GM18867 (cell line): ENCODE results near the gene TBC1D2B.
"Not testable (repeated sequence)": the region's sequence is repeated elsewhere in the genome, so short reads cannot be mapped to it uniquely, and the experiment has no call there.

Experiments
- ATAC-seq: cut with Tn5 transposase; IDR thresholded peaks from one replicate; pipeline ENCODE4 v1.9.1; 2021; ENCODE audit warnings: mild to moderate bottlenecking, moderate library complexity; ENCODE audit not compliant: unreplicated experiment

Gene TBC1D2B

DNA sequence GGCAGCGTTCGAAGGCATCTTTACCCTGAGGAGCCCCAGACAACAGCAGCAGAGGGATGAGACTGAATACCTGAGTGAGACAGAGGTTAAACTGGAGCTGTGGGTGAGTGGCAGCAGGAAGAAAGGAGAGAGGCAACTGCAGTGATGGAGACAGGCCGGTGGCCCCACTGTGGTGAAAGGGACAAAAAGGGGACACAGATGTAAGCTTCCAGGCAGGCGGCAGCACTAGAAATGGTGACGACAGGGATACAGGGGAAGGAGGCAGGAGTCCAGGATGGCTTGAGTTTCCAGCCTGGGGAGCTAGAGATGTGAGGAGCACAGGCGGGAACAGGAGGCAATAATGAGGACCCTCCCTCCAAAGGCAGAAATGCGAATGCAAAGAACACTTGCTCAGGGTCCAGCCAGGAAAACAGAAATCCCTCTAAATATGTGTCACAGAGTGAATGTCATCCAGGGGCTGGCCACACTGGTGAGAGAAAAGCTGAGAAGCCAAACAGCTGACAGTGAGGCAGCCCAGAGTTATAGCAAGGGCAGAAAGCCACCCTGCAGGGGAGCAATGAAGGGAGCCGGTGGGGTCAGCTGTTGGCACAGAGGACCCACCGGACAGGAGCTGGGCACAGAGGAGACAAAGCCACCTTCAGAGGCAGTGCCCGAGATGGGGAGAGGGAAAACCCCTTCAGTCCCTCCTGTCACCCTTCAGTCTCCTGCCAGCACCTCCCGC lies 70.1 kb downstream of the TBC1D2B start:
- ATAC-seq = no peak

DNA sequence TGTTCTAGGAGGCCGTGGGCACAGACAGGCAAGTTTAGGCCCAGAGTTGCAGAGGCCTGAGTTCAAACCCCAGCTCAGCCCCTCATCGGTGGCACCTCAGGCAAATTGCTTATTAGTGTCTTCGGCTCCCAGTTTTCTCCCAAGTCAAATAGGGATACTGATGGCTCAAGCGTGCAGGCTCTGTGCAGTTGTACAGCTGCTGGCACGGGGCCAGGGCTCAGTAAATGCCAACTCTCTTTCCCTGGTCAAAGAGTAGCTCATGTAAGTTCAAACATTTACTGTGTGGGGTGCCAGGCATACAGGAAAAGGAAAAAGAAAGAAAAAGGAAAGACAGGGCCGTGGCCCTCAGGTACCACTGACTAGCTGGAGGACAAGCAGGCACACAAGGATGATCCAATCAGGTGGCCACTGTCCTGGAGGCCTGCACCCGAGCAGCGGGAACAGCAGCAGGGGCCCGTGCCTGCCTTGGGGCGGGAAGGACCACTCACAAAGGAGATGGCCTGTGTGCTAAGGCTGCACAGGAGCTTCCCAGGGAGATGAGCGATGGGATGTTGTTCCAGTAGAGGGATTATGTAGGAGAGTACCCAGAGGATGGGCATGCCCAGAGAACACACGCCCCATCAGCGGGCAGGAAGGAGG lies 70.8 kb downstream of the TBC1D2B start:
- ATAC-seq = no peak

DNA sequence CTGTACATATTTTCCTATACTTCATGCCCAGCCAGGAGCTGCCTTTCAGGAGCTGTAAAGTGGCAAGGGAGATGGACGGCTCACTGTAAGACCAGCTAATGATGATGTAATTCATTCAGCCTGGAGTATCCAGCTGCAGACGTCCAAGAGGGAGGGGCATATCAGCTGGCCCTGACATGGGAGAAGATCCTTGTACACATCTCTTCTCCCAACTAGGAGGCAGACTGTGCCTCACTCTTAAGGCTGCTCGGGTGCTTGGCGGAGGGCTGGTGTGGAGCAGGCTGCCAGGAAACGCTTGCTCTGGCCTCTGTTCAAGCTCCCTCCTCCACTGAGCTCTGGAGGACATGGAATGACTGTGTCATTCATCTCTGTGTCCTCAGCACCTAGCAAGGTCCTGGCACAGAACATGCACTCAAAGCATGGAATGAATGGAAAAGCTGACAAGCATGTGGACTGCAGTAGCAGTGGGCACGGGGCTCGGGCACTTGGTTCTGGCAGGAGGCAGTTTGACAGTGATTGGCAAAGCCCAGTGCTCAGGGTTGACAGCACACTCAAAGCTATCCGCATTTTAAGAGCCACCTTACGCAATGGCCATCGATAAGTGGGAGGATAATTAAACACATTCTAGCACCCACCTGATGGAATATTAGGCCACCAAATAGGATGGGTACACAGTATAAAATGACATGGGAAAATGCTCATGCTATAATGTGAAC lies 72.4 kb downstream of the TBC1D2B start:
- no peak for ATAC-seq

DNA sequence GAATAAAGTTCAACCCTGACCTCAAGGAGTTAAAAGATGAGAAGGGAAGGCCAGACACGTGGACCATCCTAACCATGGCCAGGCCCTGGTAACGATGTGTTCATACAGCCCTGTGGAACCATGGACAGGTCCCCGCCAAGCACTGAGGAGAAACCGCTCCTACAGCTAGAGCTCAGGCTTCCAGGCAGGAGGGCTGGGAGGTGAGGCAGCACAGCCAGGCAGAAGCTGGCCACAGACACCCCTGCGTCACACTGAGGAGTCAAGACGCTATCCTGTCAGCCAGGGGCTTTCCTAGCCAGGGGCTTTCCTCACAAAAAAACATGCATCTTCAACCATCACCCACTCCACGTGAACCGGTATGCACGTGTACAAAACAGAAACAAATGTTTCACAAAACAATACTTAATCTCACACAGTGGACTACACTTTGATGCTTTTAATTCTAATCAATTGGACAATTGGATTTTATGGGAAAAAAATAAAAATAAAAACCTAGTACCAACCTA lies 73.2 kb downstream of the TBC1D2B start:
- ATAC-seq = no peak

DNA sequence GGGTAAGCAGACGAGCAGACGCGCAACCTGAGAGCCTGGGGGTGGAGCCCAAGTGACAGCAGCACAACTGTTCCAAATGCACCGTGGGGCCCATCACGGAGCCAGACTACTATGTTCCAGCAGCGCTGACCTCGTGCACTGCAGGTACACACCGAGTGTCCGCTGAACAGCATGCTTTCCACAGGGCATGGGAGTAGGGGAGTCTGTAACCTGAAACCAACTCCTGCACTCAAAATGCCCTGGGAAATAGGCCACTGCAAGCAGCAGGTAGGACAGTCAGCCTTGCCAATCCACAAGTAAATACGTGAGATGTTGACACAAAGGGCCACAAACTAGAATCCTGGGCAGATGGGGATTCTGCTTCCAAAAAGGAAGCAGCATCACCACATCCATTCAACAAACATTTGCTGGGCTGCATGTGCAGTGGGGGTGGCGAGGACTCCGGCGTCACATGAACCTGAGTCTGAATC lies 73.9 kb downstream of the TBC1D2B start:
- no peak for ATAC-seq

DNA sequence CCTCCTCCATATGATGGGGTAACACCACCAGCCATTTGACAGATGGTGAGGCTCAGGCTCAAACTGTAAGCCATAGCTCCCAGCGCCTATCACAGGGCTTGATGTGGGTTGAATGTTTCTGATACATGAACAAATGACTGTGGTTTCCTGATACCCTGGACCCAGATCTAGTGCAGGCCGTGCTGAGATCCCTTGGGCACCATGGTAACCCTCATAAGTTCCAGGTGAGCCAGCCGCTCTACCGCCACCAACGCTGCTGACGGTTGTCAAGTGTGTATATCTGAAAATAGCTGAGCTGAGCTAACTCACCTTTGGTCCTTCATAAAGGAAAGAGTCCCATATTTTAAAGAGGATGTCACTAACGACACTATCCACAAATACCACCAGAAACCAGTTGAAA lies 74.5 kb downstream of the TBC1D2B start:
- ATAC-seq = no peak

DNA sequence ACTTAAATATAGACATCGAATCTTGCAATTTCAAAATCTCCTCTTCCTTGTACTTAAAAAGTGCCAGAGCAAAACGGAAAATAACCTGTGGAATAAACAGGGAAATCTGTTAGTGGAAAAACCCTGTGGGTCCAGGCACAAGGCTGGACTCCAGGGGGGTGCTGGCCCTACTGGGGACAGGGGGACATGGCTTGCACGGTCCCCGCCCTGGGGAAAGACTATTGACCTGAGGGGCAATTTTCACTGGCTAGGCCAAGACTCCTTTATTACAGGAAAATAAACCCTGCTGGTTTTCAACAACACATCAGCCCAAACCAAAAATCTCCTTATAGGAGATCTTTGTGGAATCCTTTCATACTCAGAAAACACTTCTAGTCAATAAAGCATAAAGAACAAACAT lies 75.9 kb downstream of the TBC1D2B start:
- no peak for ATAC-seq

DNA sequence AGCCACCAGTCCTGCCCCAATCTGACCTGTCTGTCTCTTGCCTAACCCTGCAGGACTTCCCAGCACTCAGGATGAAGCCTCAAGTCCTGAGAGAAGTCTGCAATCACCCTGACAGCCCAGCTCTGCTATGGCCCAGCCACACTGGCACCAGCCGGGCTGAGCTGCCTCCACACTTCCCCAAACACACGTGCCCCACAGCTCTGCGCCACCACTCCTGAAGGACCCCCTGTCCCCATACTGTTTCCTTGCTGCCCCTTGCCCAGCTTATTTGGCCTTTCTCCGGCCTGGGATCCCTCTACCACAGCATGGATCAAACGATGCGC lies 76.6 kb downstream of the TBC1D2B start:
- ATAC-seq = no peak

DNA sequence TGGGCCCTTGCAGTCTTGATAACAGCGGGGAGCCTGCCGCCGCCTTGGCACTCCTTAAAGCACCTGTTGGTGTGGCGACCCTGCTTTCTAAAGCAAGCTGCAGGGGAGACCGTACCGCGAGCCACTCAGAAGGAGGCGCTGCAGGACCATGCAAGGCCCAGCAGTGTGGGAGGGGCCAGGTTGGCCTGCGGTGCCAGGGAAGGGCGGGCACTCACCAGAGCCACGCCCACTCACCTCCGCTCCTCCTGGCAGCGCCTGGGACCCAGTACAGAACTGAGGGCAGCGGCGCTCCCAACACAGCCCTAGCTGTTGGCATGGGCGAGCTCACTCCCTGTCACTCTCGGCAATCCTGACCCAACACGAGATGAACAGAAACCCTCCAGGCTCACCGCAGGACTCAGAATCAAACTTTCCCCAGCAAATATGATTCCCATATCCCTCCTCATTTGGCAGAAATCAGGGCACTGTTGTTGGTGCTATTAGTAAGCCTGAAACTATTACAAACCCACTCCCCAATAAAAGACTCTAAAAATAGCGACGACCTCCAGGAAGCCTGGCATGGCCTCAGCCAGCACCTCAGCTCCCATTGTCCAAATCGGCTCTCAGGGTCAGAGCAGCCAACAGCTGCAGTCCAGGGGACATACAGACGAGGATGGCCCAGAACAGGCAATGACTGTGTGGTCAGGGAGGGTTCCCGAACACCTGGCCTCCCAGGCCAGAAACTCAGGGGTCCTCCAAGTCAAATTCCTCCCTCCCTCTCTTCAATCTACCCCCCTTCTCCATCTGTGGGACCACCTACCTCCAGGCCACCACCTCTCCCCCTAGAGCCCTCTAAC lies 77.2 kb downstream of the TBC1D2B start:
- ATAC-seq = no peak

DNA sequence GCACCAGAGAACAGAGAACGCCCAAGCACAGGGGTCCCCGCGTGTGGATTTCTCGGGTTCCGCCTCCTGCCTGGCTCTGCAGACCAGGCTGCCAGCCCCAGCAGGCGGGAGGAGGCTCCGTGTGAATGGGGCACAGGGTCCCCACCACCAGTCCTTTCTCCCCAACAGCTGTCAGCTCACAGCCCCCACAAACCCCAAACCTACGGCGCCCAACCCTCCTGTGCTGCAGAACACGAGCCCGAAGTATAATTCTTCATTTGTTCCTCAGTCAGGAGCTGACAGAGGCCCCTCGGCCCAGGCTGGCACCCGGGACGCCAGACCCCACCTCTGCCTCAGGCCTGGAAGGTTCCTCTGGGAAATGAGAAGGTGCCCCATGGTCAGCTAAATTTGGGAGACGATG lies 78.0 kb downstream of the TBC1D2B start:
- ATAC-seq = no peak

DNA sequence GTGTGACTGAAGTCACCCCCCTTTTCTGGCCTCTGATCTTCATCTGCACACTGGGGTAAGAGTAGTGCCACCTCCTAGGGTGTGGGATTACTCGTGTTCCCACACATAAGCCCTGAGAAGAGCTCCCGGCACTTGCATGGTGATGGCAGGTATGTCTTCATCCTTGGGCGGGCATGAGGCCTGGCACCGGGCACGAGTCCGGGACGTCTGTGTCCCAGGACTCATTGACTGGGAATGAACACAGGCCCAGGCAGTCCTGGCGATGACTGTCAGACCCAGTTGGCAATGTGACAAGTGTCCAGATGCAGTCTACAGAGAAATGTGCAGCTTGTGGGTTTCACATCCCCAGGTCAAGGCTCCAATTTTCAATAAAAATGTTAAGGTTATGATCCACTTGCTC lies 78.9 kb downstream of the TBC1D2B start:
- ATAC-seq = no peak

DNA sequence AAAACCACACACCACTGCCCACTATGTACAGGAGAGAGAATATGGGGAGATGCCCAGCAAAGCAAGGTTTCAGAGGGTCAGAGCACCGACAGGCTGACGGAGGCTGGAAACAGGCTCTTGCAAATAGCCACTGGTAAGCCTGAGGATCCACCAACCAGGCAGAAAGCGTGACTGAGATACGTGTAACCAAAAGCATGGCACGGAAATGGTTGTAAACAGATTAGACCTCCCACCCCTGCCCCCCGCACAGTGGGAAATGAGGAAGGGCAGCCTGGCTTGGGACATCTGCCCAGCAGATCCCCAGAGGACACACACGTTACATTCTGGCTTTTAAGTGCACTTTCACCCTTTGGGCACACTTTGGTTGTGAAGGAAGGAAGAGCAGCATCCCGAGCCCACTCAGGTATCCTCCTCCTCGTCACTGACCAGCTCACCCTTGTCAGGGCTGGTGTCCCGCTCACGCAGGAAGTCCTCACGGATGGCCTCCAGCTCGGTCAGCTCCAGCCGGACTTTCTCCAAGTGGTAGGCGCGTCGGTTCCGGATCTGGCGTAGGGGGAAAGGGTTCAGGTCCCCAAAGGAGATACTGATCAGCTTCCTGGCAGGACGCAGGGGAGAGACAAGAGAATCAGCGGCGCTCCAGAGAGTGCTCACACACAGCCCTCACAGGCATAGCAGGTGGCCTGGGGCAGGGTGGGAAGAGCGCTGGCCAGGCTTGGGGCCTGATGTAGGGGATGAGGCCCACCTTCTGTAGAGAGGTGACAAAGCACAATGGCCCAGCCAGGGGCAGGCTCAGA lies 79.6 kb downstream of the TBC1D2B start:
- not testable (repeated sequence) for ATAC-seq

DNA sequence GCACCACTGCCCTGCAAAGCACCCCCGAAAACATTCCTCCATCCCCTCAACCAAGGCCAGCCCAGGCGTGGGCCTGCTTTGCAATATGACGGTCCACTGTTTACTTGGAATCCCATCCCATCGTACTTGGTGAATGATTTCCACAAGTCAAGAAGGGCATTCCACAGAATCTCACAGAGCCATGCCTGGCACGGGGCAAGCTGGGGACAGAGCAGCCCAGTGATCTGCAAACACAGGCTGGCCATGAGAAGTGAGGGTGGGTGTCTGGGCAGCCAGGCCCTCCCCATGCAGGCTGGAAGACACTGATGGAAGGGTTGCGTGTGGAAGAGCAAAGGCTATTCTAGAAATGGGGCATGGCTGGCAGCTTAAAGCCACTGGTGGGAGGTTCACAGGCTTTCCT lies 80.3 kb downstream of the TBC1D2B start:
- not testable (repeated sequence) for ATAC-seq

DNA sequence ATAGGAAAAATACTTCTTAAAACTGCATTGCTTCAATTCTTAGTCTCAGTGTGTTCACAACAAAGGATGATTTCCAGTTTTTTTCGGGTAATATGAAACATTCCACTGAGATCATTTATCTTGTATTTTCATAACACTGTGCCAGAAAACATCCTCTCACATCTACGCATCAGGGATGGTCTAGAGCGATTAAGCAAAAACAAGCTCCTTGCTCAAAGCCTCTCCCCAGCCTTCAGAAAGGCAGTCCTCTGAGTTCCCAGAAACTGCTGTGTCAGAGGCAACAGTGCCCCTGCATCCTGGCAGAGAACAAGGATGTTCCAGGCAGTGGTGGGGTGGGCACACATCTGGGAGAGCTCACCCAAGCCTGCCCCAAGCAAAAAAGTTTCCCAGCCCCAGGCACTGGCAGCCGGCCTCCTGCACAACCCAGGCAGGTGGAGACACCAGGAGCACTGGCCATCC lies 80.8 kb downstream of the TBC1D2B start:
- not testable (repeated sequence) for ATAC-seq

DNA sequence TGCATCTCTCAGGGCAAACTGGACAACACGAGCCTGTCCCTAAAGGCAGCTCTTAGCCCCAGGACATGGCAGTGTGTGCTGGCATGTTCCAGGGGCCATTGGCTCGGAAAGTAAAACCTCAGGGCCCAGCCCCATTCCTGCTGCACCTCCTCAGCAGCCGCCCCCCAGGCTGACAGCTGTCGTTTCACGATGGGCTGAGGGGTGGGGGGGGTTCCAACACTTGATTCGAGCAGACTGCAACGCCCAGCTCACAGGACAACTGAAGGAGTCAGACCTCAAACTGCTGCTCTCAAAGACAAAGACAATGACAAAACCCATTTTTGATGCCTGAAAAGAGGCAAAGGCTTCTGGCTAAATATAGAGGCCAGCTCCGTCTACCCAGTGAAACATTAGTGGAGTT lies 81.3 kb downstream of the TBC1D2B start:
- not testable (repeated sequence) for ATAC-seq

DNA sequence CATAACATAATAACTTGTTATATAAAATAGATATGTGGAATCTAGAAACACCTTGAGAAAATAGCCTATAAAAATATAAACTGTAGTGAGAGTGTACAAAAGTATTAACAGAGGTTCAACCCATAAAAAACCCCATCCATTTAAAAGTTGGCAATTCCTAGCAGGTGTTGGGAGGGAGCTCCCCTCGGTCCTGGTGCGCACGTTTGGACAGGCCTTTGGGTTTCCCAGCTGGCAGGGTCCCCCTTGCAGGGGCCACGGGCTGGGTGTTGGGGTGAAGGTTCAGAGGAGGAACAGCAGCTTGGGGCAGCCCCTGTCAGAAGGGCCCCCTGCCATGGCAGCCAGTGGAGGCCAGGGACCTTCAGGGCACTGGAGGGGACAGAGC lies 82.0 kb downstream of the TBC1D2B start:
- not testable (repeated sequence) for ATAC-seq

DNA sequence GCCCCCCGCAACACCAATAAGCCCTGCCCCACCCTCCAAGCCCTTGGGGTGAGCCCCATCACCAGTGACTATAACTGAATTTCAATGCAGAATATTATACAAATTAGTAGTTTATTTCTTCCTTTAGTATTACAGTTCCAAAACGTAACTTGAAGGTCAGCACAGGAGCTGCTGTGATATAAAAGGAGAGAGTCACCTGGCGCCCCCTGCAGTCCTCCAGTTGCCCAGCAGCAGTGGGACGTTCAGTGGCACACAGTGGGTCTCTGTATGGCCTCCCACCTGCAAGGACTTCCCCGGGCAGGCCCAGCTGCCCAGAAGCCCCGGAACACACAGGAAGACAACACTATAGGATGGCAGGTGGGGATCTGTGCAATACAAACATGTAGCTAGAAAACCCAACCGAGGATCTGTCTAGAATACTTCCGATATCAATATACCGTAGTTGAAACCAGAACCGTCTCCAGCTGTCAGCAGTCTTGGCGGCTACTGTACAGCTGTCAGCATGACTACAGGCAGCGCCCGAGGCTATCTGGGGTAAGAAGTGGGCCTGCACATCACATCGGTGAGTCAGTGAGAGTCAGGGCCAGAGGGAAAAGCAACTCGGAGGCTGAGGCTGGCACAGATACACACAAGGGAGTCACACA lies 82.5 kb downstream of the TBC1D2B start:
- not testable (repeated sequence) for ATAC-seq

DNA sequence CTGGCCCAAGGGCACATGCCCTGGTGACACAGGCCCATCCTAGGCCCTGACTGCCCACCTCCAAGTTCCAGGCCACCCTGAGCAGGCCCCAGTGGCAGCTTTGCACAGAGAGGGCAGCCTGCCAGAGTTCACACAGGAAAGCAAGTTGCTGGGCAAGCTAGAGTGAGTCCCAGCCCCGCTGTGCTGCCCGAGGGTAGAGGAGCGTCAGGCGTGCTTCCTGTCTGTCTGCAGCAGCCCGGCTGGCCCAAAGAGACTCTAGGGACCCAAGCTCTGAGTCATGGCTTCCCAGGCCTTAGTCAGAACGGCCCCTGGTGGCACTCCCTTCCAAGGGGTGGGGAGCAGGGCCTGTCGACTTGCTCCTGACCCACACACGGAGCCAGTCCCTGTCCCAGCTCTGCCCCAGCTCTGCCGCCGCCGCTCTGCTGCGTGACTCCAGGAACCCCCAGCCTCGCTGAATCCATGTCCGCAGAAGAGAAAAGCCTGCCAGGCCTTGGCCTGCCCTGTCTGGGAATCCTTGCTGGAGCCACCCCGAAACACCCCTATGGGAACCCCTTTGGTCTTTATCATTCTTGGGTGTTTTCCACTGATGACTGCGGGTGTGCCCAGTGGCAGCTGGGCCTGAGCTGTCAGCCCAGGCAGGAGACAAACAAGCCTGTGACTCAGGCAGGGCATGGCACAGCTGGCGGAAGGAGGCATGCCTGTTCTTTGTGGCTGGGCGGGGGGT lies 83.4 kb downstream of the TBC1D2B start:
- peak; percentile 72 for ATAC-seq

DNA sequence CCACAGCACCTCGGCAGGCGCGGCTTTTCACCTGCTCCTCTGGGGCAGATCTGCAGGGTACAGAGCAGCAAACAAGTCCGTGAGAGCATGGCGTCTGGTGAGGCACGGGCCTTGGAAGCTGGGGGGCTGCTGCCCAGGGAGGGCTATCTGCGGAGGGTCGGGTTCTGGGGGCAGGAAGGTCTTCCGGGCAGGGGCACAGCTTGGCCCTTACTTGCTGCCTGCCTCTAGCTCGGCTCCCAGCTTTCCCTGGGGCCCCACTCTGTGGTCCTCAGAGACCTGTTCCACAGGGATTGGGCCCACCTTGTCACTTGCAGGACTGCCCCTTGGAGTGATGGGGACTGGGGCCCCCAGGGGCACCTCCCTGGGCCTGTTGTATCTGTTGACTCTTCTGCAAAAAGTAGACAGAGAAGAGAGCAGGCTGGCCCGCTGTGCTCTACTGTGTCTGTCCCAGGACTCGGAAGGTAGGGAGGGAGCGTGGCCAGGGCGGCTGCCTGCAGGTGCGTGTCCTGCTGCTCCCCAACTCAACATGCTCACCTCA lies 84.1 kb downstream of the TBC1D2B start:
- ATAC-seq = no peak
